Activated naive CD4-positive, alpha-beta T cell treated with anti-CD3 and anti-CD28 coated beads, Interleukin-2, amount 50 U/mL, for 72 hours (primary cell): Measurements from ENCODE around the gene ENTPD7. TPM values are rescaled to one million over a fixed set of nuclear protein-coding genes. Genes with fewer than 3 reads are reported as not detected.
"Not testable (repeated sequence)": the region's sequence is repeated elsewhere in the genome, so short reads cannot be mapped to it uniquely, and the experiment has no call there.

Experiments used
- ATAC-seq, 2 donors: fragments of 150-1000 bp; cut with Tn5 transposase; 2 replicates each; pipeline ENCODE4 v1.10.0; 2021; ENCODE audit warnings: mild to moderate bottlenecking in 2 of 2, moderate library complexity in 2 of 2
- DNase-seq, 2 donors: peaks; one replicate each; pipeline ENCODE4 v3.0.0; 2021 to 2022; ENCODE audit warnings: low spot score in 2 of 2
- H3K27ac Mint-ChIP-seq, 2 donors: one replicate each; pipeline ENCODE4 v1.8.0; 2022; ENCODE audit warnings: mild to moderate bottlenecking in 2 of 2, mixed read lengths in 2 of 2
- H3K36me3 Mint-ChIP-seq, 2 donors: one replicate each; pipeline ENCODE4 v1.8.0; 2022; ENCODE audit warnings: mixed read lengths in 2 of 2
- H3K9me3 Mint-ChIP-seq, 2 donors: one replicate each; pipeline ENCODE4 v1.8.0; 2022; ENCODE audit warnings: mixed read lengths in 2 of 2
- total RNA-seq, 2 donors: library from RNA; stranded (reverse); gene quantifications; one replicate each; pipeline ENCODE4 v1.2.3, GENCODE V29; 2022

Gene ENTPD7
- total RNA-seq, 2 donors from 2014 or later: 2.9 to 3.3 TPM

DNA sequence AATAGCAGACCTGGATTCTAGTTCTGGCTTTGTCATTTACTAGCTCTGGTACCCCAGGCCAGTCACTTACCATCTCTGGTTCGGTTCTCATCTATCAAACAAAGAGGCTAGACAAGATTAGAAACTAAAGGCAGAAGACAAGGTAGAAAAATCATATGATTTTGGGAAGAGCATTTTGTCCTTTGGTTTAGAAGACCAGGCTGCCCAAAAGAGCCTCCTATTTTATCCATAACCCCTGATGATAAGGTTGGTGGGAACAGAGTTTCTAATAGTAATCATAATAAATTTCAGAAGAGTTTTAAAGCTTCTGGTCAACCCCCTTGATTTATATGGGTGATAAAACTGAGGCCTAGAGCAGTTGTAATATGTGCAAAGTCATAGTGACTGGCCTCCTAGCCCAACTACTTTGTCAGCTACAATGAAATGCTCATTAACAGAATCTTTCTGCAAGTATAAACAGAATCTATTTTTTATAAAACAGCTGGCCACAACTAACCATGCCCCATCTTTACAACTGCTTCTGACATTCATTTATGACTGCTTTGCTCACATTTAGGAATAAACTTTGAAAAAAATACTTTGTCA is 49.2 kb downstream of the ENTPD7 start:
- no peak for DNase-seq
- Mint-ChIP-seq H3K36me3 (peaks cover 0 to 12% of the 10 kb centered on the region in 2 donors), H3K9me3 (no peaks in the 10 kb centered on the region), H3K27ac (no peak overlapping the region)
- ATAC-seq: no peak

DNA sequence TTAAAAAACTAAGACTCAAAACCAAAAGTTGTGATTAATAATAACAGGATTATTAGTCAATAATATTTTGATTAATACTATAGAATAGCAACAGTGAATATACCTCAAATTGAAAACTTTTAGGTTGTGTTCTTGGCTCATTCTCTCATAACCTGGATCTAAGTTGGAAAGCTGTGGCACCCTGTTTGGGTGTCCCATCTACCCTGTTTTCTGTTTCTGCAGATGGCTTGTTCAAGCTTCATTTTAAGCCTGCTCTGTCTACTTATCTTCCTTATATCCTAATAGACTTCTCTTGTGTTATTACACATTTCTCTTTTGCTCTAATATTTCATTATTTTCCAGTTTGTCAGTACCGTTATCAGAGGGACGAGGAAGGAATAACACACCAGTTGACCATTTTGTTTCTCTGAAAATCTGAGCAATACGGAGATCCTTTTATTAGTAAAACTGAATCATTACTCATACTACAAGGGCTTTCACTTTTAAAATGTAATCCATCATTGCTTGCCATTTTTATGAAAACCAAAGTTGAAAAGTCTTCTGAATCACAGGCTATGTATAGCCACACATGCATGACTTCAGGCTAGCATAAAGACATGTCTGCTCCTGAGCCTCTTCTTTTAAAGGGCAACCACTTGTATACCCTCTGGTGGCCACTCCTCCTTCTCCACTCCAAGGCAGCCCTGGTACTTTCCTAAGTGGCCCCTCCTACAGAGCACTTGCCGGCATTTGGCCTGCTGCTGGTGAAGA is 50.3 kb downstream of the ENTPD7 start:
- Mint-ChIP-seq H3K36me3 (peaks cover 0 to 12% of the 10 kb centered on the region in 2 donors), H3K27ac (peak overlapping the region; percentile 58 to 89), H3K9me3 (no peaks in the 10 kb centered on the region)
- ATAC-seq (peak; percentile 93 to 95), DNase-seq (peak in 1 of 2 donors; percentile 11)

DNA sequence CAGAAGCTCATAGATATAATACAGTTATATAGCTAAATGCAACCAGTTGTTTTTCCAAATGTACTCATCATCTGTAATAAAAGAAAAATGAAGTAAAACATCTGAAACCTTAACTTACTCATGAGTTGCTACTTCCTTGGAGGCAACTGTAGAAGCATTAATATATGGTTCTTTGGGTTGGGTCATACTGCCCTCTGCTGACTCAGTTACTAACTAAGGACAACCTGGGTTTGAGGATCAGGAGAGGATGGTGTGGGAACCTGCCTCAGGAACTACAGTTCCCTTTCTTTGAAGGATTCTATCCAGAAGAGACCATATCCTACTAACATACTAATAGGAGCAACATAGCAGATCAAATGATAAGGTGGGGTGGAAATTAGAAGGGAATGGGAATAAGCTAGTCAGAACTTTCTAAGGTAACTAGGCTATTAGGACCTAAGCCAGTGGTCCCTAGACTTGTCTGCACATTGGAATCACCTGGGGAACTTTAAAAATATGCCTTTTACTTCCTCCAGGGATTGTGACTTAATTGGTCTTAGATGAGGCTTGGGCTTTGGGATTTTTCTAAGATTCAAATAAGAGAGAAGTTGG is 51.9 kb downstream of the ENTPD7 start:
- Mint-ChIP-seq H3K27ac (no peak overlapping the region), H3K36me3 (peaks cover 0 to 12% of the 10 kb centered on the region in 2 donors), H3K9me3 (no peaks in the 10 kb centered on the region)
- peak in 1 of 2 donors; percentile 22 for DNase-seq
- ATAC-seq: peak; percentile 58

DNA sequence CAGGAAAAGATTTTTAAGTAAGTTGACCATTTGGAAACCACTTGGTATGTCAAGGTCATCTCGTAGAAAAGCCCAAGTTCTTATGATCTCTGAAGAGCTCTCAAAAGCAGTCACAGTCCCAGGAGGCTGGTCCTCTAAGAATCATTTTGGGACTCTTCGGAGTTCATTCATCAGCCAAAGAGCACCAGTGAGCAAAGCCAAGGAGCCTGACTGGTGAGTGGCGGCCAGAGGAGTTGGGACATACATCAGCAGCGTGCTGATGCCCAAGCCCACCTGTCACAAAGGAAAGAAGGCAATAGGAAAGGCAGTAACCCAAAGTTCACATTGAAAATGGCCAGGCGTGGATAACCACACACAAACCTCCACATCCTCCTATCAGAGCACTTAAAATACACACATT is 55.1 kb downstream of the ENTPD7 start:
- no peaks in the 10 kb centered on the region for H3K9me3 Mint-ChIP-seq
- H3K27ac Mint-ChIP-seq: no peak overlapping the region
- peaks cover 5% of the 10 kb centered on the region in 2 donors for H3K36me3 Mint-ChIP-seq
- DNase-seq: no peak
- no peak for ATAC-seq

DNA sequence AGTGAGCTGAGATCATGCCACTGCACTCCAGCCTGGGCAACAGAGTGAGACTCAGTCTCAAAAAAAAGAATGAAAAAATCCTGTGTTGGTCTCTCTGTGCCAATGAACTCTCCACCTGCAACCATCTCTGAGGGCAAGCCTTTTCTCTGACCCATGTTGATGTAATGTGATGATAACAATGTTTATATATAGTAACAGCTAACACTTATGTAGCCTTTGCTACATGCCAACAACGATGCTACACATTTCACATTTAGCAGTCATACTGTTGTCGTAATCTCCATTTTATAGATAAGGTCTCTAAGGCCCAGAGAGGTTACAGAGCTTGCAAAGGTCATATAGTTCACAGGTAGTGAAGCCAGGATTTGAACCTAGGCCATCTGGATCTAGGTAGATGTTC is 61.1 kb downstream of the ENTPD7 start:
- H3K9me3 Mint-ChIP-seq: no peaks in the 10 kb centered on the region
- peak overlapping the region in 1 of 2 donors; percentile 40 for H3K27ac Mint-ChIP-seq
- DNase-seq (no peak), ATAC-seq (no peak)
- H3K36me3 Mint-ChIP-seq: peaks cover 5 to 12% of the 10 kb centered on the region in 2 donors

DNA sequence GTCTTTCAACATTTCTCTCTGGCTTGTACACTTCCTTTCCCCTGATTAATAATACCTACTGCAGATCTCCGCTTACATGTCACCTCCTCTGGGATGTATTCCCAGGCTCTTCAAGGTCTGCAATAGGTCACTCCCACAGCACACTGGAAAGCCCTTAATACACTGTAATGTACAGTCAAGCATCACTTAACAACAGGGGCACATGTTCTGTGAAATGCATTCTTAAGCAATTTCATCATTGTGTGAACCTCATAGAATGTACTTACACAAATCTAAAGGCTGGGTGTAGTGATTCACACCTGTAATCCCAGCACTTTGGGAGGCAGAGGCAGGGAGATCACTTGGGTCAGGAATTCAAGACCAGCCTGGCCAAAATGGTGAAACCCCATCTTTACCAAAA is 70.7 kb downstream of the ENTPD7 start:
- no peak for ATAC-seq
- Mint-ChIP-seq H3K36me3 (peaks cover 14 to 31% of the 10 kb centered on the region in 2 donors), H3K27ac (peak overlapping the region in 1 of 2 donors; percentile 13), H3K9me3 (no peaks in the 10 kb centered on the region)
- DNase-seq: no peak

DNA sequence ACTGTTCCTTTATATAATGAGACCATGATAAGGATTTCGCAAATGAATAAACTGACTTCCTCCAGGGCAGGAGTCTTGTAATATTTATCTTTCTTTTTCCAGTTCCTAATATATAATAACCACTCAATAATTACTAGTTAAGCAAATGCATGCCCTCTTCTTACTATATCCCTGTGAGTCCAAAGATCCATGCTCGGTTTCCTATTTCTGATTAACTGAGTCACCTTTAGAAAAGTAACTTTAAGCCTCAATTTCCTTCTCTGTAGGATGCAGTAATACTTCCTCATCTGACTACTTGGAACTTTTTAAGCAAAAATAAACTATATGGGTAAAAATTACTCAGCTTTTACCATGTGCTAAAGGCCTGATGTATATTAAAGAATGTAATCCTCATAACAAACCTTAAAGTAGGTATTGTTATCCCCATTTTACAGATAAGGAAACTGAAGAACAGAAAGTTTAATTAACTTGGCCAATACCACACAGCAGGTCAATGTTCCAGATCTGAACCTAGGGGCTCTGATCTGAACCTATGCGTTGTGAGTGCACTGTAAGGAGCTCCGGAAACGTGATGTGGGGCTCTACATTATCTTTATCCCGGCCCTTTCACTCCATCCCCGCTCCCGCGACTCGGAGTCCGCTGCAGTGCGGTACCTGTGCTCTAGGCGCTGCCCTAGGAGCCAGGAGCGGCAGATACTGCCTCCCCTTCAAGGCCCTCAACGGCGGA is 72.2 kb downstream of the ENTPD7 start:
- no peaks in the 10 kb centered on the region for H3K9me3 Mint-ChIP-seq
- no peak for DNase-seq
- no peak for ATAC-seq
- peaks cover 23 to 24% of the 10 kb centered on the region in 2 donors for H3K36me3 Mint-ChIP-seq
- peak overlapping the region; percentile 92 to 100 for H3K27ac Mint-ChIP-seq

DNA sequence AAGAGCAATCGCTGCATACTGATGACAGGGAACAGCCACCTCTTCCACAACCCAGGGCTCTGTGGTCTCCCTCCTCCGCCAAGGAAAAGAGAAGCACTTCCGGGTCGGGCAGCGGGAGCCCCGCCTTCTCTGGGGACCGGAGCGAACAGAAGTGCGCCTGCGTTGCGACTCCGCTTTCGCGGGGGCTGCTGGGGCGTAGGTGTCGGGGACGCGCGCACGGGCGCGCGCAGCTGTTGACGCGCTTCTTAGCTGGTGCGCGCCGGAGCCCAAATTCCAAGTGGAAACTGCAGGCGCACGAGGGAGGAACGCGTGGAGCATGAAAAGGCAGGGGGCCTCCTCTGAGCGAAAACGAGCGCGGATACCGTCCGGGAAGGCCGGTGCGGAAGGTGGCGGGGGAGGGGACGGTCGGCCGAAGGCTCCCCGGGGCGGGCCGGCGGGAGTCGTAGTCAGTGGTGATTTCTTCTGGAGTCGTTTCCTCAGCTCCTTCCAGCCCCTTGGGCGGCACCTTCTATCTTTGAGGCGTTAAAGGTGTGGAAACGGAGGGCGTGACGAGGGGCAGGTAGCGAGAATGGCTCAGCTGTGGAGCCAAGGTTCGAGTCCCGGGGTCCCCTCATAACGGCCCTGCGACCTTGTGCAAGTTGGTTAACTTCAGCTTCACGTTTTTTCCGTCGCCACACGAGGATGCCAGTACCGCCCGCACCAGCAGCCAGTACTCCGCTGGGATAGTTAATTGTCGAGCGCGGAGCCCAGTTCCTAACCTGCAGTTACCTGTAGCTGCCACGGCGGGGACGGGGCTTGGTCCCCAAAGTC is 72.9 kb downstream of the ENTPD7 start, which contains the start of the genes COX15 and CUTC:
TSS of gene COX15 (minus strand) at position 95 of the 810 bp plus-strand sequence. CDS start at position 17, 78 bp downstream.
TSS of gene CUTC (plus strand) at position 202 of the 810 bp plus-strand sequence. CDS start at position 317, 115 bp downstream.
- Mint-ChIP-seq H3K36me3 (peaks cover 24 to 30% of the 10 kb centered on the region in 2 donors), H3K27ac (peak within 1 kb of the TSS; percentile 92 to 100), H3K9me3 (no peaks in the 10 kb centered on the region)
- ATAC-seq (peak; percentile 95), DNase-seq (peak; percentile 93 to 97)

DNA sequence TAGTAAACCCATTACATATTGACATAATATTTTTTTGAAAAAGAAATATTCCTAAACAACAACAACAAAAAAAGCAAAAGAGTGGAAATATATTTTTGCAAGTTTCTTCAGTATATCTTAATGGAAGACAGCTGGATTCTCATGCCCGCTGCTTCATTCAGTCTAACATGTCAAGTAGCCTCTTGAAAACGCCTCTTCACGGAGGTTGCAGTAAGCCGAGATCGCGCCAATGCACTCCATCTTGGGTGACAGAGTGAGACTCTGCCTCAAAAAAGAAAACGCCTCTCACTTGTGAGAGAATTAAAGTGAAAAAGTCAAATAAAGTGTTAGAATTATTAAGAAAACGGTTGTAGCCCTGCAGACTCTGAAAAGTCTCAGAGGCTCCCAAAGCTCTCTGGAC is 74.1 kb downstream of the ENTPD7 start:
- DNase-seq (no peak), ATAC-seq (no peak)
- peaks cover 24 to 37% of the 10 kb centered on the region in 2 donors for H3K36me3 Mint-ChIP-seq
- H3K27ac Mint-ChIP-seq: no peak overlapping the region
- no peaks in the 10 kb centered on the region for H3K9me3 Mint-ChIP-seq

DNA sequence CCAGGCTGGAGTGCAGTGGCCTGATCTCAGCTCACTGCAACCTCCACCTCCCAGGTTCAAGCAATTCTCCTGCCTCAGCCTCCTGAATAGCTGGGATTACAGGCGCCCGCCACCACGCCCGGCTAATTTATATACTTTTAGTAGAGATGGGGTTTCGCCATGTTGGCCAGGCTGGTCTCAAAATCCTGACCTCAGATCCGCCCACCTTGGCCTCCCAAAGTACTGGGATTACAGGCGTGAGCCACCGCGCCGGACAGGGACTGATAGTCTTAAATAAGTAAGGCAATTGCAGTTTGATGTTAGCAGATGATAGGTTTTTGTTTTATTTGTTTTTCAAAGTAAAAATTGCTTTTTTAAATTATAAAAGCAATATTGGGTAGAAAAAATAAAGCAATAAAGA is 74.8 kb downstream of the ENTPD7 start:
- H3K36me3 Mint-ChIP-seq: peaks cover 24 to 41% of the 10 kb centered on the region in 2 donors

DNA sequence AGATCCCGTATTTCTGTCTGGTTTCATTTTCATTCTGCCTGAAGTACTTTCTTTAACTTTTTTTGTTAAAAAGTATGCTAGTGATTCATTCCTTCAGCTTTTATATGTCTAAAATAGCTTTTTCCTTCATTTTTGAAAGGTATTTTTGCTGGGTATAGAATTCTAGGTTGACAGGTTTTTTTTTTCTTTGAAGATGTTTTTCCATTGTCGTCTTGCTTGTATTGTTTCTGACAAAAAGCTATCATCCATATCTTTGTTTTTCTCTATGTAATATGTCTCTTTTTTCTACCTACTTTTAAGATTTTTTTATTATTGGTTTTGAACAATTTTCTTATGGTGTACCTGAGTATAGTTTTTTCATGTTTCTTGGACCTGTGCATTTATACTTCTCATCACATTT is 81.0 kb downstream of the ENTPD7 start:
- Mint-ChIP-seq H3K36me3 (peaks cover 47 to 79% of the 10 kb centered on the region in 2 donors), H3K27ac (no peak overlapping the region), H3K9me3 (peaks cover 4 to 16% of the 10 kb centered on the region in 2 donors)
- no peak for DNase-seq
- no peak for ATAC-seq

More for the DNA sequence above, 74.8 kb downstream of the ENTPD7 start:
- H3K9me3 Mint-ChIP-seq, DNase-seq, ATAC-seq, H3K27ac Mint-ChIP-seq: not testable (repeated sequence)

DNA sequence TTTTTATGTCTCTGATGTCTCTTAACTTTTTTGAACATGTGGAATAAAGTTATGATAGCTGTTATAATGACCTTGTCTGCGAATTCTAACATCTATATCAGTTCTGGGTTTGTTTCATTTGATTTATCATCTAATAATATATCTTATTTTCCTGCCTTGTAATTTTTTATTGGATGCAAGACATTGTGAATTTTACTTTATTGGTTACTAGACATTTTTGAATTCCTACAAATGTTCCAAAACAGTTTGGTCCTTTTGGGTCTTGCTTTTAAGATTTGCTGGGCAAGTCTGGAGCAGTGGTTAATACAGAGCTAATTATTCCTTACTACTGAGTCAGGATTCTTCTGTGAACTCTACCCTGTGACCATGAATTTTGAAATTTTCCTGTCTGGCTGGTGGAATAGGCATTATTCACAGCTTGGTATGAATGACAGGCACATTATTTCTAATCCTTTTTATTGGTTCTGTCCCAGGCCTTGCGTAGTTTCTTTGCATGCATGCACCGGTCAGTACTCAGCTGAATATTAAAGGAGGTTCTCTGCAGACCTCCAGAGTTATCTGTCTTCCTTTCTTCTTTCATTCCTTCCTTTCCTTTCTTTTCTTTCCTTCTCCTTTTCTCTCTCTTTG is 81.7 kb downstream of the ENTPD7 start:
- Mint-ChIP-seq H3K9me3 (peaks cover 4 to 16% of the 10 kb centered on the region in 2 donors), H3K27ac (peak overlapping the region in 1 of 2 donors; percentile 21), H3K36me3 (peaks cover 47 to 75% of the 10 kb centered on the region in 2 donors)
- ATAC-seq (no peak), DNase-seq (no peak)

DNA sequence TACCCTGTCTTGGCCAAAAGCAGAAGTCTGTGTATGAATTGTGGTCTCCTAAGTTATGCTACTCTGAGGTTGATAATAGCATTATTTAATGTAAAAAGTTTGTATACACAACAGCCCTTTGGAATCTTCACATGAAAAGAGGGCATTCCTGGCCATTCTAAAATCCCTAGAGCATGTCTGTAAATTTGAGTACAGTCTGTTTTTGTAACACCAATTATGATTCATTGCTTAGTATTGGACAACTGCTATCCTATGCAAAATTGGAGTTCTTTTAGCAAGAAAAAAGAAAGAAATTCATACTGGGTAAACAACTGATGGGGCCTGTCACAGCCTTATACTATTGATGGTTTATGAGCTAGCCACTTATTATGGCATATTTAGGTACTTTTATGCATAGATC is 82.9 kb downstream of the ENTPD7 start:
- no peak for ATAC-seq
- DNase-seq: no peak
- Mint-ChIP-seq H3K36me3 (peaks cover 47 to 63% of the 10 kb centered on the region in 2 donors), H3K9me3 (peaks cover 4 to 16% of the 10 kb centered on the region in 2 donors), H3K27ac (no peak overlapping the region)

DNA sequence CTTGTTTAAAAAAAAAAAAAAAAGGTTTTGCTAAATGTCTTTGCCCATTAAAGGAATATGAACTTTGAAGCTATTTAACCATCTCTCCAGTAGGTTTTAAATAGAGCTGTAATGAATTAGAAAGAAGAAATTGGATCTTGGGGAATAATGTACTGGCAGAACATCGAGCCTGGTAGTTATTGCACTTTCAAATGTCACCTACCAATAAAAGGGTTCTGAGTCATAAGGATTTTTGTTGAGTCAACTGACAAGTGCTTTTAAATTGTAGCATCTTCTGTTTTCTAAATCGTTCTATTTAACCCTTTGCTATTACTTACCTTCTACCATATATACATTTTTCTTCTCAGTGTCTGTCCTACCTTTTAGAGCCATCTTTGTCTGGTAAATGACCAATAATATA is 83.4 kb downstream of the ENTPD7 start:
- H3K9me3 Mint-ChIP-seq: peaks cover 4 to 16% of the 10 kb centered on the region in 2 donors
- DNase-seq (no peak), ATAC-seq (no peak)
- peaks cover 47 to 58% of the 10 kb centered on the region in 2 donors for H3K36me3 Mint-ChIP-seq
- H3K27ac Mint-ChIP-seq: no peak overlapping the region

DNA sequence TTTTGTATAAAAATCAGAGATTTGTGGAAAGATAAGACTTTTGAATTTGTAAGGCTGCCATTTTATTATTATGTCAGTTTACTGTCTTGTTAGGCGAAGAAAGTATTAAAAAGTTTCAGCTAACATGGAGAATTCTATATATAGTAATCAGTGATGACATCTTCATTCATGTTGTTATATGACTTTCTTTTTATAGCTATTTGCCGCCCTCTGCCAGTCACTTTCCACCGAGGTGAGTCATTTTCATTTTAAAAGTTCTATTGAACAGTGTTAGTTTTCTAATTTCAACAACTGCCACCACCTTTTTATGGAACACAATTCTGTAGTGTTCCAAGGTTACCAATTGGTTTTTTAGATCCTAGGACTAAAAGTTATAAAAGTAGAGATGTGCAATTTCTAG is 84.5 kb downstream of the ENTPD7 start:
- ATAC-seq: no peak
- no peak overlapping the region for H3K27ac Mint-ChIP-seq
- no peak for DNase-seq
- H3K9me3 Mint-ChIP-seq: peaks cover 4 to 16% of the 10 kb centered on the region in 2 donors
- peaks cover 47 to 55% of the 10 kb centered on the region in 2 donors for H3K36me3 Mint-ChIP-seq
